WTC11 (cell line): Measurements from ENCODE around the gene HMCES.

ENCODE experiments used
- CREB1 ChIP-seq: sonication (generic); formaldehyde crosslinking; IDR thresholded peaks from 2 replicates; pipeline ENCODE4 v1.8.0; 2023; ENCODE audit warnings: mild to moderate bottlenecking, missing genetic modification reagents
- CTCF ChIP-seq: fragments of 200-600 bp; IDR thresholded peaks from 2 replicates; pipeline ENCODE4 v1.8.0; 2022; ENCODE audit warnings: antibody characterized with exemption
- ESRRA ChIP-seq: sonication (generic); formaldehyde crosslinking; IDR thresholded peaks from 2 replicates; pipeline ENCODE4 v1.8.1; 2022; ENCODE audit warnings: mild to moderate bottlenecking, missing genetic modification reagents, borderline replicate concordance
- MAX ChIP-seq: sonication (generic); formaldehyde crosslinking; IDR thresholded peaks from 2 replicates; pipeline ENCODE4 v1.8.0; 2022; ENCODE audit warnings: mild to moderate bottlenecking, missing genetic modification reagents

GRCh38 chr3:129310111-129311011 lies 31.7 kb downstream of the HMCES start:
- no peak for TF ChIP-seq MAX (CRISPR knock-in tag)
- TF ChIP-seq ESRRA (CRISPR knock-in tag): no peak
- TF ChIP-seq CREB1 (CRISPR knock-in tag): no peak
- no peak for TF ChIP-seq CTCF
